Measurements from ENCODE around the gene CAMSAP2. TPM values are rescaled to one million over a fixed set of nuclear protein-coding genes. Genes with fewer than 3 reads are reported as not detected.

CAMSAP2 gene
- total RNA-seq, 1 experiment from 2014 or later: 30.3 TPM

- no peak for TF ChIP-seq CTCF (IDR thresholded peaks at IDR 0.05; ENCODE audit: unreplicated experiment)
- Mint-ChIP-seq H3K4me3 (ENCODE audit: low read depth, unreplicated experiment) (no peak overlapping the region), H3K27ac (ENCODE audit: unreplicated experiment) (no peak overlapping the region), H3K4me1 (ENCODE audit: low read depth, unreplicated experiment) (no peaks in the 10 kb centered on the region), H3K9me3 (ENCODE audit: low read depth, unreplicated experiment) (no peaks in the 10 kb centered on the region), H3K27me3 (ENCODE audit: unreplicated experiment) (no peaks in the 10 kb centered on the region), H3K36me3 (ENCODE audit: insufficient read depth, unreplicated experiment) (no peaks in the 10 kb centered on the region)
- intact Hi-C loops (cut with micrococcal nuclease; ENCODE audit: unreplicated experiment): no loop called here
- no TSS peak for BruUV-seq (replicated peaks)
- CTCF ChIA-PET: no interaction called here
- DNase-seq: no peak
Measured at GRCh38 chr1:200818248-200818647, 79.6 kb downstream of the CAMSAP2 start.

- DNase-seq: no peak
- CTCF ChIA-PET: interaction anchor here (0.7 kb wide), 1 partner anchor 208 kb away, joined by 3 read pairs; no protein-coding TSS in a partner anchor
Measured at GRCh38 chr1:200819726-200820125, 81.0 kb downstream of the CAMSAP2 start.

GRCh38 chr1:200831091-200831490 is 92.4 kb downstream of the CAMSAP2 start:
- Mint-ChIP-seq H3K9me3 (ENCODE audit: low read depth, unreplicated experiment) (no peaks in the 10 kb centered on the region), H3K4me3 (ENCODE audit: low read depth, unreplicated experiment) (no peak overlapping the region), H3K4me1 (ENCODE audit: low read depth, unreplicated experiment) (no peaks in the 10 kb centered on the region), H3K27me3 (ENCODE audit: unreplicated experiment) (no peaks in the 10 kb centered on the region), H3K36me3 (ENCODE audit: insufficient read depth, unreplicated experiment) (no peaks in the 10 kb centered on the region), H3K27ac (ENCODE audit: unreplicated experiment) (no peak overlapping the region)
- DNase-seq: no peak
- CTCF ChIA-PET: no interaction called here
- no TSS peak for BruUV-seq (replicated peaks)
- TF ChIP-seq CTCF (IDR thresholded peaks at IDR 0.05; ENCODE audit: unreplicated experiment): no peak
- intact Hi-C loops (cut with micrococcal nuclease; ENCODE audit: unreplicated experiment): no loop called here

More at GRCh38 chr1:200819726-200820125, 81.0 kb downstream of the CAMSAP2 start:
- H3K27me3 Mint-ChIP-seq (ENCODE audit: unreplicated experiment): no peaks in the 10 kb centered on the region
- BruUV-seq (replicated peaks): no TSS peak
- H3K27ac Mint-ChIP-seq (ENCODE audit: unreplicated experiment): no peak overlapping the region
- TF ChIP-seq CTCF (IDR thresholded peaks at IDR 0.05; ENCODE audit: unreplicated experiment): no peak
- no peak overlapping the region for H3K4me3 Mint-ChIP-seq (ENCODE audit: low read depth, unreplicated experiment)
- H3K36me3 Mint-ChIP-seq (ENCODE audit: insufficient read depth, unreplicated experiment): no peaks in the 10 kb centered on the region
- H3K4me1 Mint-ChIP-seq (ENCODE audit: low read depth, unreplicated experiment): no peaks in the 10 kb centered on the region
- intact Hi-C loops (cut with micrococcal nuclease; ENCODE audit: unreplicated experiment): no loop called here
- no peaks in the 10 kb centered on the region for H3K9me3 Mint-ChIP-seq (ENCODE audit: low read depth, unreplicated experiment)

- BruUV-seq (replicated peaks): no TSS peak
- no peak for DNase-seq
- no peaks in the 10 kb centered on the region for H3K27me3 Mint-ChIP-seq (ENCODE audit: unreplicated experiment)
- intact Hi-C loops (cut with micrococcal nuclease; ENCODE audit: unreplicated experiment): no loop called here
- no peaks in the 10 kb centered on the region for H3K36me3 Mint-ChIP-seq (ENCODE audit: insufficient read depth, unreplicated experiment)
- TF ChIP-seq CTCF (IDR thresholded peaks at IDR 0.05; ENCODE audit: unreplicated experiment): no peak
- CTCF ChIA-PET: no interaction called here
- H3K4me3 Mint-ChIP-seq (ENCODE audit: low read depth, unreplicated experiment): no peak overlapping the region
- no peaks in the 10 kb centered on the region for H3K4me1 Mint-ChIP-seq (ENCODE audit: low read depth, unreplicated experiment)
- H3K27ac Mint-ChIP-seq (ENCODE audit: unreplicated experiment): no peak overlapping the region
- H3K9me3 Mint-ChIP-seq (ENCODE audit: low read depth, unreplicated experiment): no peaks in the 10 kb centered on the region
Measured at GRCh38 chr1:200834383-200834782, 95.7 kb downstream of the CAMSAP2 start.

Measured in Calu3 (cell line).